NCI-H345 treated with DMSO at 0.1 percent for 48 hours (cell line): ENCODE measurements around the gene HOXD4.

Source experiments
- DNase-seq: peaks from one replicate; lab custom pipeline; 2025; ENCODE audit not compliant: unreplicated experiment; lab: John Stamatoyannopoulos, UW

The HOXD4 gene

GRCh38 chr2:176156807-176157498 lies 5.6 kb downstream of the HOXD4 start, which contains the start of gene HOXD3:
Gene HOXD3 (plus strand): TSS chr2:176157307. CDS start chr2:176169115, 11,808 bp downstream.
- DNase-seq: no peak

GRCh38 chr2:176157499-176158185 lies 6.3 kb downstream of the HOXD4 start:
- DNase-seq: peak; percentile 52

- peak; percentile 59 for DNase-seq
Observed at GRCh38 chr2:176158186-176158591, 6.8 kb downstream of the HOXD4 start.

DNA sequence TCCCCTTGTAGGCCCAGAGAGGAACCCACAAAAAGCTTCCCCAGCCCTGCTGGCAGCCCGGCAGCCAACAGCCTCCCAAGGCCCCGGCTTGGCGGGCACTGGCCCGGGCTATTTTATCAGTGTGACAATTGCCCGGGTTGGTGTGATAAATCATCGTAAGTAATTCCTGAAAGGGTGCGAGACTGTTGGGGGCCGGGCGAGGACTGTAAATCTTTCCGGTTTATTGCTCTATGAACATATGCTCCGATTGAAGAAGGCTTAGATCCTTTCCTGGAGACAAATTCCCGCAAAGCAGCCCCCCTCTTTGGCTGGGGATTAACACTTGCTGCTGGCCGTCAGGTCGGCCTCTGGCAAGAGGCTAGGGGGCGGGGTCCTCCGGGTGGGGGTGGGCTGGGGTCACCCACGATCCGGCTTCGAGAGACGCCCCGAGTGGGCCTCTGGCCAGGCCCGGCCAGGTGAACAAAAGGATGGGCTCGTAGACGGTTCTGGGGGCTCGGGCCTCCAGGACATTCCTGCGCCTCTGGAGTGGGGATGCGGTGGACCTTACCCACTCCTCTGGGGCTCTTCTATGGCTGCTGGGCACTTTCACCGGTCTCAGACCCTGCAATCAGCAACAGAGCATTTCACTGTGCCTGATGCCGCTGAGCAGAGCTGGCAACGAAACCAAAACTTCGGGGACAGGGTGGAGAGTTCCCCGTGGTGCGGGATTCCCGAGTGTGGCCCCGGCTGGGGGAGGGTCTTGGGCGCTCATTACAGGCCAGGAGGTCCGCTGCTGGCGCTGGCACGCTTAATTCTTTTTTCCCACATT lies 7.7 kb downstream of the HOXD4 start:
- DNase-seq: no peak

GRCh38 chr2:176159663-176160250 lies 8.4 kb downstream of the HOXD4 start:
- no peak for DNase-seq

DNA sequence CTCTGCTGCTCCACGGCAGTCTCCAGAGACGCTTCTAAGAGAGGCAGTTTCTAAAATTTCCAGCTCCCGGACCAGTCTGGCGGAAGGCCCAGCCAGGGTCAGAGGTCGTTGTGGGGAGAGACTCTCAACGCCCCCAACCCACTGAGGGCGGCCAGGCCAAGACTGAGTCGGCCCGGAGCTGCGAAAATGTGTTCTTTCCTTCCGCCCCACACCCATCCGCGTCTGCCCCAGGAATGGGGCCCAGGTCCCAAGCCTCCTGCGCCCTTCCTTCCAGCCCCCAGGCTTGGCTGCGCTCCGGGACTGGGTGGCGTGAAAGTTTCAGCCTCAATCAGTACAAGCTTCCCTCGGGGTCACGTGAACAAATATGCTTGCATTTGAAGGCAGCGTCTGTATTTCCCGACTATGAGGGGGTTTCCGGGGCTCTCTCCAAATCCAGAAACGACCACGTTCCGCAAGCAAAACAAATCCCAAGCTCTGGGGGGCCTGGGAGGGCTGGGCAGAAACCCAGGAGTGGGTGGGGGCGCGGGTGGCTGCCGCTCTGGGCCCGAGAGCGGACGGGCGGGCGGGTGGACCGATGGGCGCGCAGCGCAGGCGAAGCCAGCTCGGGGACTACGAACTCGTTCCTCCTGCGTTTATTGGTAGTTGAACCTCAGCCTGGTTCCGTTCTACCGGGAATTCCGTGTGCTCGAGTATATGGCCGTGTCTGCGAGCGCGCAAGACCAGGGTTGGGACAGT lies 9.1 kb downstream of the HOXD4 start:
- DNase-seq: no peak

DNA sequence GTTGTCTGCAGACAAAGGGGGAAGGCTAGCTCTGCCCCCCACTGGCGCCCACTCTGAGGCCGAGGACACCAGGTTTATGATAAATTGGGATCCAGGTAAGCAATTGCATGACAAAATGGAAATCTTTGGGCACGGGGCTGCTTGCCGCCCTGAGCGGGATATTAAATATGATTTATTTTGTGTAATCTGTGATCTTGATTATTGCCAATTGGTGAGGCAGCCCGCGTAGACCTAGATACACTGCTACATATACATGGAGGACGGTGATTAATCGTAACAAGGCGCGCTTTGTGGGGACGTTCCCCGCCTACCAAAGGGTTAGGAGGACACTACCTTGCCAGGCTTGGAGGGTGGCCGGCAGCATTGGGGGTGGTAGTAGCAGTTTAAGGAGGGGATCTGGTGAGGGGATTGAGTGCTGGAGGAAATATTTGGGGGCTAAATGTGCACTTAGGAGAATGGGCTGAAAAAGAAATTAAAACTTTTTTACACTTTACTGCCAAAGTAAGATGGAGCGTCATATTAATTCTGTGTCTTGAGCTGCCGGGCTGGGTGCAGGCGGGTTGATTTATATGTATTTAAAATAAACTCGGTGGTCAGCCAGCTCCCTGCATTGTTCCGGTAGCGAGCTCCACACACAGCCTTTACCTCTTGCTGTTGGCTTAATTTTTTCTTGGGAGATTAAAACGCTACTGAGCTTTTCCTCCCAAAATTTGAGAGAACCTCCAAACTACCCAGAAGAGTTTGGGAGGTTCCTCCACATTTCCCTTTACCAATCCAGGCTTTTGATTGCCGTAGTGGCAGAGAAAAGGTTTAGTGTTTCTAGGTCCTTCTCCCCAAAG lies 9.9 kb downstream of the HOXD4 start:
- DNase-seq: no peak

- DNase-seq: no peak
Observed at GRCh38 chr2:176161825-176162626, 10.7 kb downstream of the HOXD4 start.

DNA sequence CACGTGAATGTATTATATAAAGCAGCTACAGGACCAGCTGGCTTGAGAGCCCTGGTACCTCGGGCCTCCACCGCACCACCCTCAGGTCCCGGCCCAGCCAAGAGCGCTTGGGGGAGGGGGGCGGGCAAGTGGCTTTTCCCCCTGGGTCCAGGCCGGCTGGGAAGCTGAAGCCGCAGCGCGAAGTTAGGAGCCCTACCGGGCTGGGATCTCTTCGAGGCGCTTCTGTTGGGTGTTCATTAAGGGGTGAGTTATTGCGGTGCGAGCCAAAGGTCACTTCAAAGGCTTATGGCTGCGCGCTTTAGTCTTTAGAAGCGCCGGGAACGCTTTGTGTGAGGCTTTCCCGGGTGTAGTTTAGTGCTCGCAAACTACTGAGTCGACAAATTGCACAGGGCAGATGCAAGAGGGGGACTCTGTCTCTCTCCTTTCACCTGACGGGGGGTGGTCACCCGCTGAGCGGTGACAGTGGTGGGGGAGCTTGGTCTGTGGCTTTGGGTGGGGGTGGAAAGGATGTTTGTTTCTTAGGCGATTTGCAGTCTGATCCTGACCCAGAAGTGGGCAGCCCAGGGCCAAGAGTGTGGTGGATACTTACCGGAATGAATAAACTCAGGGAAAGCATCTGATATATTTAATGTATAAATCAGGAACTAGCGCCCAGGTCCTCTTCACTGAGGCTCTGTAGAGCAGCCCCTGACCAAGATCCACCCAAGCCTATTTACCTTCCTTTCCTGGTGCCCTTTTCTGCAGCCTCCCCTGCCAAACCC lies 11.7 kb downstream of the HOXD4 start:
- DNase-seq: no peak

DNA sequence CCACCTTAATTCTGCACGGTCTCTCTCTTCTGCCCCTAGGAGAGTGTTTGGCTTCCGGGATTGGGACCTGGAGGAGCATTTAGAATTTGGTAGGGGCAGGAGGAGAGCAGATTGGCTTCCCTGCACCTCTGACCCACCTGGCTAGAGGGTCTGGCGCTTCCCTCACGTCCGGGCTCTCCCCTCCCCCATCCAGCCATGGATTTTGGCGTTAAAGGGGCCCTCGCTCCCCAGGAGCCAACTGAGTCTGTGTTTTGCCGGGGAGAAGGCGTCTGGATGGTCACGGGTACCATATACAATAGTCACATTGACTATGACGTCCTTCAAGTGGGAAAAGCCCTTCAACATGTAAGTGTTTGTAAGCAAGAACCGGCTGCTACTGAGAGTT lies 12.3 kb downstream of the HOXD4 start:
- no peak for DNase-seq

DNA sequence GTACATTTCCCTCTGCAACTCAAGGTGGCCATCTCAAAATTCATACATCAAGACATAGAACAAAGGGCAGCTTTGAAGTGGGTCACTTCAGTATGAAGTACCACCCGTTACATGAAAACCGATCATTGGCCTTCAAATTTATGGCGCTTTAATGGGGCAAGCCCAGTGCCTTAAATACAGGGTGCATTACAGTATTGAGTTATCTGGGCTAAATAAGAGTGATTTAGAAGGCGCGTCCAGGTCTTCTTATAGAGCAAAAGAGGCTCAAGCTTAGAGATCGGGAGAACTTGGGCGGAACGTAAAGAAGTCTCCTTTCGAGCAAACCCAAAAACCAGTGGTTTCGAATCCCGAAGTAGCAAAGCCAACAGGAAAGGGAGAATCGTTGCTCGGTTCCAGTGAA lies 12.9 kb downstream of the HOXD4 start:
- DNase-seq: no peak

DNA sequence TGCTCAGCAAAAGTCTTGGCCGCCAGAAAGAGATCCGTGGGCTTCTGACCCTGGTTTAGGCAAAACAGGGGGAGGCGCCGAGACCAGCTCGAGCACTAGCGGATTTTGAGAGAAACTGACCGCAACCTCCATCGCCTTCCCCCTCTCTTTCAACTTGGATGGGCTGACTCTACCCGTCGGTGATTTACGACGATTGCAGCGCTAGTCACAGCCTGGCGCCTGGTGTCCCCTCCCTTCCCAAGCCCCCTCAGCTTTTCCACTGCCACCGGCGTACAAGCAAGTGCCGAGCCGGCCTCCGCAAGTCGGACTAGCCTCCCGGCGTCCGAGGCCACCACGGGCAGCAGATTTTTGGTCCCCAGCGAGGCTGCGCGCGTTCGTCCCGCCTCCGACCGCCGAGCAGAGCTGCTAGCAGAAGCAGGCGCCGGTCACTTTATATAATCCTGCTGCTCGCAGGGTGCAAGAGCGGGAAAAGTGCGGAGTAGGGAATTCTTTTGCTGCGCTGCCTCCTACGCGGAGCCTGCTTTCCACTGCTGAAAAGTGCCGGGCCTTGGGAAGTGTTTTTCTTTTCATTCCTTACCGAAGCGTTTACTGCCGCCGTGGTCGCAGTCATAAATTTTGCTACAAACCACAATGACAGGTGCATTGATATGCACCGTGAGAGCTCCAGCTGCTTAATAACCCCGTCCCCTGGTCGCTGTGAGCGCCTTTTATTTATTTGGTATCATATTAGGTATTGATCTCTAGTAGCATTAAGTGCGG lies 13.4 kb downstream of the HOXD4 start:
- DNase-seq: no peak

DNA sequence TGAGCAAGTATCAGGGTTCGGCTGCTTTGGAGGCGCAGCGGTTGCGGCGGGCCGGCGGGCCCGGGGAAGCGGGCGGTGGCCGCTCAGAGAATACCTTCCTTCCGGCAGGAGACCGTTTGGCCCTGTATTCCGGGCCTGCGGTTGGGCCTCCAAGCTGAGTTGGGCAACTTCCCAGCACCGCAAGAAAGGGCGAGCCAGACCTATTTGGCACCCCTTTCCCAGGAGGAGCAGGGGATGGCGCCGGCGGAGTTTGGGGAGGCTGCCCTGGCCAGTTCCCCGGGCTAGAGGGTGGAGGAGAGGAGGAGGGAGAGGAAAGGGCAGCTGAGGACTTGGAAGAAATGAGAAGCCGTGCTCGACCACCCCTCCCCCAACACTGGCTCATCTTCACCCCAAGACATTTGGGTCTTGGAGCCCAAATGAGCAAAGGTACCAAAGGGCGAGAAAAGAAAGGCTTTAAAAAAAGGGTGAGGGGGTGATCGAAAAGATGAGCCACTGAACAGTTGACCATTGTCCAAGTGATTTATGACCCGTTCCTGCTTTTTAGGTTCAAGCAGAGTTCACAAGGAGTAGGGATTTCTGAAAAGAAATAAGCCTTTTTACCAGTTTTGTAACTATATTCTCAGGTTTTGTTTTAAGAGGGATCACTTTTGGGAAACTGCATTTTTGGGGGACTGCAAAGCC lies 14.2 kb downstream of the HOXD4 start:
- DNase-seq: no peak

DNA sequence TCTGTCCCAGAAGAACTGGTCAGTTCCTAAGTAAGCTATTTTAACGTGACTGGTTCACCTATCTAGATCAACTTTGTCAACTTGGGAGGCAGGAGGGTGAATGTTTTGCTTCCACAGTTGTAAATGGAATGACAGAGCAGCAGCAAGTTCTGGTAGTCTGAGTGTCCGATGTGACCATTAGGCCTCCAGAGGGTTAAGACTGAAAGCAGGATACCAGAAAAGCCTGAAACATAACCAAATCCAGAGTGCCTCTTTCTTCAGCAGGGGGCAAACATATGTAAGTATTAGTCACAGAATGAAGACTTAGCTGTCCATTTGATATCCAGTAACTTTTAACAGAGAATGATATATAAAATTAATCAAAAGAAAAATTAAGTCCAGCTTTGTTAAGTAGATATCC lies 14.9 kb downstream of the HOXD4 start:
- no peak for DNase-seq

GRCh38 chr2:176167398-176167797 lies 16.0 kb downstream of the HOXD4 start:
- DNase-seq: no peak

GRCh38 chr2:176169181-176169580 lies 17.8 kb downstream of the HOXD4 start:
- DNase-seq: no peak

DNA sequence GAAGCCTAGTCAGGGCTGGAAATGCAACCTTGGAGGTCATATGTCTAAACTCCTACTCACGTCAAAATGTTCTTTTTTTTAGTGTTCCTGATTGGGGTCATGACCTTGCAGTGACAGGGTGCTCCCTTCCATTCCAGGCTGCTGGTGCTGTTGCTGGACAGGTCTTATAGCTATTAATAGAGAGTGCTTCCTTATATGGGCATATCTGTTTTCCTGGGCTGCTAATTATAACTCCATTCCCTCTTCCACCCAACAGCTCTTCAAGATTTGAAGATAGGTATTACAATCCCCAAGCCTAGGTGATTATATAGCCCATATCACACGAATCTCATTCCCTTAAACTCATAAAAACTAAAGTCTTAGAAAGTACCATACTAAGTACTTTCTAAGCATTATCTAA lies 18.4 kb downstream of the HOXD4 start:
- no peak for DNase-seq
